GM21381 (cell line): ENCODE data around the gene CYP2S1.
"Not testable (repeated sequence)": the region's sequence is repeated elsewhere in the genome, so short reads cannot be mapped to it uniquely, and the experiment has no call there.

ENCODE experiments used
- ATAC-seq: cut with Tn5 transposase; IDR thresholded peaks from one replicate; pipeline ENCODE4 v1.9.1; 2021; ENCODE audit warnings: mild to moderate bottlenecking, moderate library complexity; ENCODE audit not compliant: unreplicated experiment

CYP2S1 gene, protein sequence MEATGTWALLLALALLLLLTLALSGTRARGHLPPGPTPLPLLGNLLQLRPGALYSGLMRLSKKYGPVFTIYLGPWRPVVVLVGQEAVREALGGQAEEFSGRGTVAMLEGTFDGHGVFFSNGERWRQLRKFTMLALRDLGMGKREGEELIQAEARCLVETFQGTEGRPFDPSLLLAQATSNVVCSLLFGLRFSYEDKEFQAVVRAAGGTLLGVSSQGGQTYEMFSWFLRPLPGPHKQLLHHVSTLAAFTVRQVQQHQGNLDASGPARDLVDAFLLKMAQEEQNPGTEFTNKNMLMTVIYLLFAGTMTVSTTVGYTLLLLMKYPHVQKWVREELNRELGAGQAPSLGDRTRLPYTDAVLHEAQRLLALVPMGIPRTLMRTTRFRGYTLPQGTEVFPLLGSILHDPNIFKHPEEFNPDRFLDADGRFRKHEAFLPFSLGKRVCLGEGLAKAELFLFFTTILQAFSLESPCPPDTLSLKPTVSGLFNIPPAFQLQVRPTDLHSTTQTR

DNA sequence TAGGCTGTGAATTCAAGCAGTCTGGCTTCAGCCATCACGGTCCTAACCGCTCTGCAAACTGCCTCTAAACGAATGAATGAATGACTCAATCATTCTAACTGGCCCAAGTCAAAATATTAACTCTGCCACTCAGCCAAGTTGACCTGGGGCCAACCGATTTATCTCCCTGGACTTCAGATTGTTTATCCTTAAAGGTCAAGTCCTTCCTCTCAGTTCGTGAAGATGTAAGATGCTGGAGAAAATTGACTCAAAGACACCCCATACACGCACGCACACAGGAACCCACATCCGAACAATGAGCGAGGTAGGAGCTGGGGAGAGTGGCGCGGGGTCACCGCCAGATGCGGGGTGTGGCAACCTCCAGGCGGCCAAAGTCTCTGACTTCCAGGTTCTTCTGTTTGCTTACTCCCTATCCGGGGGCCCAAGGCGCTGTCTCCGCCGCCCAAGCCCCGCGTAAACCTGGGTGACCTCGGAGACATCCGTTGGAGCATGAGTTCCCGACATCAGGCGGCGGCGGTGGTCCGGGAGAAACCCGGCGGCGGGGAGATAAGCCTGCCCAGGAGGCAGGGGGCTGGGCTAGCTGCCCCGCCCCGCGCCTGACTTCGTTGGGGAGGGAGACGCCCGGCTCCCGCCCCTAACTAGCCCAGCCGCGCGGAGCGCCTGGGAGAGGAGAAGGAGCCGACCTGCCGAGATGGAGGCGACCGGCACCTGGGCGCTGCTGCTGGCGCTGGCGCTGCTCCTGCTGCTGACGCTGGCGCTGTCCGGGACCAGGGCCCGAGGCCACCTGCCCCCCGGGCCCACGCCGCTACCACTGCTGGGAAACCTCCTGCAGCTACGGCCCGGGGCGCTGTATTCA is at the start of gene CYP2S1:
Gene CYP2S1, plus strand, starts transcription at position 646 of the 856 bp plus-strand sequence. Its CDS starts 46 bp downstream, at position 692.
- ATAC-seq, result no peak

DNA sequence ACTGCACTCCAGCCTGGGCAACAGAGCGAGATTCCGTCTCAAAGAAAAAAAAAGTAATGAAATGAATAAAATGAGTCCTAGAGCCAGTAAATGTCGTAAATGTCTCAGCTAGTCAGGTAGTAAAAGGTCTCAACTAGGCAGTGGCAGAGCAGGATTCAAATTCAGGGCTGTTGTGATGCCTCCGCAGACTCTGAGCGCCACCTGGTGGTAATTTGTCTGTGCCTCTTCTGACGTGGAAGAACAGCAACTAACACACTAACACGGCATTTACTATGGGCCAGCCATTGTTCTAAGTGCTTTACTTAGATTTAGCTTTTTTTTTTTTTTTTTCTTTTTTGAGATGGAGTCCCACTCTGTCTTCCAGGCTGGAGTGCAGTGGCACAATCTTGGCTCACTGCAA is 48.6 kb upstream of the CYP2S1 start:
- ATAC-seq, result no peak

GRCh38 chr19:41149831-41150230 is 43.2 kb upstream of the CYP2S1 start:
- no peak for ATAC-seq

DNA sequence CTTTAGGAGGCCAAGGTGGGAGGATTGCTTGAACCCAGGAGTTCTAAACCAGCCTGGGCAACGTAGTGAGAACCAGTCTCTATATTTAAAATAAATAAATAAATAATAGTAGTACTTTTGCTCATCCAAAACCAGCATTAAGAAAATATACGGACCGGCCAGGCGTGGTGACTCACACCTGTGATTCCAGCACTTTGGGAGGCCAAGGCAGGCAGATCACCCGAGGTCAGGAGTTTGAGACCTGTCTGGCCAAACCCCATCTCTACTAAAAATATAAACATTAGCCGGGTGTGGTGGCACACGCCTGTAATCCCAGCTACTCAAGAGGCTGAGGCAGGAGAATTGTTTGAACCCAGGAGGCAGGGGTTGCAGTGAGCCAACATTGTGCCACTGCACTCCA is 42.0 kb upstream of the CYP2S1 start:
- ATAC-seq, result not testable (repeated sequence)

DNA sequence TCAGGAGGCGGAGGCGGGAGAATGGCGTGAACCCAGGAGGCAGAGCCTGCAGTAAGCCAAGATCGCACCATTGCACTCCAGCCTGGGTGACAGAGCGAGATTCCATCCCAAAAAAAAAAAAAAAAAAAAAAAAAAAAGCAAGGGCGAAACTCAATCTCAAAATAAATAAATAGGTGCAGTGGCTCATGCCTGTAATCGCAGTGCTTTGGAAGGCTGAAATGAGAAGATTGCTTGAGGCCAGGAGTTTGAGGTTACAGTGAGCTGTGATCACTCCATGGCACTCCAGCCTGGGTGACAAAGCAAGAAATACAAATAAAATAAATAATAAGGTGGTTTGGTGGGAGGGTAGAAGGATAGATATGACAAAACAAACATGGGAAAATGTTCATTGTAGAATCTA is 39.0 kb upstream of the CYP2S1 start:
- no peak for ATAC-seq

GRCh38 chr19:41156207-41156606 is 36.8 kb upstream of the CYP2S1 start:
- ATAC-seq, result no peak

DNA sequence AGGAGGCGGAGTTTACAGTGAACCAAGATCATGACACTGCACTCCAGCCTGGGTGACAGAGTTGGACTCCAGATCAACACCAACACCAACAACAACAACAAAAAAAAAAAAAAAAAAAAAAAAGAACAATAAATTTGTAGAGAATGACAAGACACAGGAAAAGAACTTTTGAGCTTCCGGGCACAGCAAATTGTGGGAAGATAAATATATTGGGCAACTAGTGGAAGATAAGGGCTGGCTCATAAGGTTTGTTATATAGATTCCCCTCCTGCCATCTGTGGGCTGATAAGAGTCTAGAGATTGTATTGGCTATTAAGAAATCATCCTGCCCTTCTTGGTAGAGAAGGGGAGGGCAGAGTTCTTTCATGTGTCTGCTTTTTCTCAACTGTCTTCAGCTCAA is 33.1 kb upstream of the CYP2S1 start:
- no peak for ATAC-seq

DNA sequence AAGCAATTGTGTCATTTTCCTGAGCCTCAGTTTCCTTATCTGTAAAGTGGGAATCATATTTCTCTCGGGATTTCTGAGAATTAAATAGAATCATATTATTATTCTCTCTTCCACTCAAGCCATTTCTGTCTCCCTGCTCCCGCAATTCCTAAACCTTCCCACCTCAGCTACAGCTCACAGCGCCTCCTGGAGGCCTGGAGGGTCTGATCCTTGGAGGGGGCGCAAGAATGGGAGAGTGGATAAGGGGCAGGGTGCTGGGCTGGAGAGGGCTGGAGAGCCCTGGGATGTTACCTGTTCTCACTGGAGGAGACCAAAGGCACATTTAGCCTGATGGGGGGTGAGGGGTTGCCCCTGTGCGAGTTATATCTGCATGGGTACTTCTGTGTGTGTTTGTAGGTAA is 31.1 kb upstream of the CYP2S1 start:
- no peak for ATAC-seq

DNA sequence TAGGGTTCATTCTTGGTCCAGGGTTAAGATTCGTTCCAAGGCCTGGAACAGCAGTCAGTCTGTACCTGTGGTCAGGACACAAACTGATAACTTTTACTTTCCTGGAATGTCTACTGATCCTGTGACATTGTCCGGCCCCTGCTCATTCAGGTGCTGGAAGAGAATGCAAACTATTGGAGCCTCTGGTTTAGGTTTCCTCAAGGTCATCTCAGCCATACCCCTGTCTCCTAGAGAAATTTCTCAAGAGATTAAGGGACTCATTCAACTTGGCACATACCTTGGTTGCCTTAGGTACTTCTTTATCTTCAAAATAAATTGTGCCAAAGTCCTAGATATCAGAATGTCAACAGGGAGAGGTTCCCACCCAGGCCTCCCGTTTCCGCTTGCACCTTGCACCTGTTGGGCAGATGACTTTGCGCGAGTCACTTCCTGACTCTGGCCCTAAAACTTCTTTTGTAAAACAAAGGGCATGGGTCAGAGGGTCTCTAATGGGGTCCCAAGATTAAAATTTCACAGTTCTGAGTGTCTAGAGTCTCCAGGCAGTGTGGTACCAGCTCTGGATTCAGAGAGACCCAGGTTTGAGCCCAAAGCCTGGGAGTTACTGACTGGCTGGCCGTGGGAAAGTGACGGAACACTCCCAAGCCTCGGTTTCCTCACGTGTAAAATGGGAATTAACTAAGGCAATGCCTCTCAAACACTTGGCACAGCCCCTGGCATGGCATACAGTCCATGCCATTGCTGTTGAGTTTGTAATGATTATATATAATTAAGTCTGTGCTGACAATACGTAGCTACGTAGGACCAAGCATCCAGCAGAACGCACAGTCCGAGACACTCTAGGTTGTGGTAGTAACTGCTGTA is 25.8 kb upstream of the CYP2S1 start:
- ATAC-seq, result no peak

DNA sequence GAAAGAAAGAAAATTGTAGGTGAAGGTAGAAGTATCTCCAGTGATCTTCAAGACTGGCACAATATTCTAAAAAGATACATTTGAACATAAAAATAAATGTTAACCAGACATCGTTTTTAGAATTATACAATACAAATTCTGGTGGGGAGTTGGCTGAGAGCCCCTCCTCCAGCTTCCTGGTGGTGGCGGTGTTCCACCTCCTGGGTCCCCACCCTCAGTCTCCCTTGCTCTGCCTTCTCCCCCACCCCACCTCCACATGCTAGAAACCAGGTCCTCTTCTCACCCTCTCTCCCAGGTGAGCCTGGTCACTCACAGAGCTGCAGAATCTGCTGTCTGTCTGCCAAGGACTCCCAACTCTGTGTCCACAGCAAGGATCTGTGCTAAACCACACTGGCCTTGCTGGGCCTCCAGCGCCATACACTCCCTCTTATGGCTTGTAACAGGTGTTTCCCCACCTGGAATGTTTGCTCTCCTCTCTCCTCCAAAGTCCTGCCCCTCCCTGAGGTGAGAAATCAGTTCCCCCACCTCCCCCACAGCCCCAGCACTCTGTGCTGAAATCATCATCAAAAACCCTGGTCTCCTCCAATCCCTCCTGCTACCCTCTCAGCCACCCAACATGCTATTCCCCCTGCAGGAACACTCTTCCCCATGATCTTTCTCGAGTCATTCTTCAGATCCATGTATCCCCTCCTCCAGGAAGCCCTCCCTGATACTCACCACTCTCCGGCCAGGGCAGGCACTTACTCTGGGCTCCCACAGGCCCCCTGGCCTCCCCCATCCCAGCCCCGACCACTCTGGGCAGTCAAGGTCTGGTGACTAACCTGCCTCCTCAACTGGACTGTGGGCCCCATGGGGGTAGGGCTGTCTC is 20.5 kb upstream of the CYP2S1 start:
- no peak for ATAC-seq

- ATAC-seq, result no peak
Observed at GRCh38 chr19:41174297-41174928, 18.6 kb upstream of the CYP2S1 start.

GRCh38 chr19:41175801-41176777 is 16.9 kb upstream of the CYP2S1 start:
- no peak for ATAC-seq

GRCh38 chr19:41180173-41180572 is 12.8 kb upstream of the CYP2S1 start:
- ATAC-seq, result not testable (repeated sequence)

- ATAC-seq, result no peak
Observed at GRCh38 chr19:41186971-41187883, 5.8 kb upstream of the CYP2S1 start.

- ATAC-seq, result no peak
Observed at GRCh38 chr19:41187884-41188279, 5.1 kb upstream of the CYP2S1 start.

- ATAC-seq, result no peak
Observed at GRCh38 chr19:41189425-41190065, 3.5 kb upstream of the CYP2S1 start.
